ENCODE measurements around the gene ALG12. TPM values are rescaled to one million over a fixed set of nuclear protein-coding genes. Genes with fewer than 3 reads are reported as not detected.

ALG12 gene
- total RNA-seq, 1 donor from 2014 or later = 14.6 TPM

Other genes with a start within 250 kb of the ALG12 start
- gene BRD1, start 90.6 kb downstream of the ALG12 start, total RNA-seq = 21.6 and 28.3 TPM in 2 replicates
- gene ZBED4, start 64.6 kb downstream of the ALG12 start, total RNA-seq = 14.3 and 16.7 TPM in 2 replicates
- gene CRELD2, start 196 bp upstream of the ALG12 start, total RNA-seq = 64.2 and 78.4 TPM in 2 replicates
- gene PIM3, start 42.3 kb upstream of the ALG12 start, total RNA-seq = 174 and 185 TPM in 2 replicates
- 0.04 and 0.20 TPM in 2 replicates for gene IL17REL, start 94.3 kb upstream of the ALG12 start, total RNA-seq
- not detected in 2 replicates for gene TTLL8, start 139.9 kb upstream of the ALG12 start, total RNA-seq
- gene MLC1, start 167.0 kb upstream of the ALG12 start, total RNA-seq = not detected in 2 replicates
- gene MOV10L1, start 171.6 kb upstream of the ALG12 start, total RNA-seq = 25.0 and 26.0 TPM in 2 replicates